HL-60 (cell line): ENCODE data around the gene HPCAL4.

Experiments
- DNase-seq, 2 experiments: peaks; one replicate each; pipeline ENCODE4 v3.0.0-alpha.2; 2010 to 2020; ENCODE audit warnings: low read depth in 1 of 2, low spot score in 1 of 2
- H3K27ac ChIP-seq: fragments of 250-450 bp; sonication (Bioruptor Pico); replicated peaks from 2 replicates; pipeline ENCODE4 v1.5.1; 2020; ENCODE audit warnings: mild to moderate bottlenecking, moderate library complexity
- H3K27me3 ChIP-seq: fragments of 250-450 bp; sonication (Bioruptor Pico); 2 replicates; pipeline ENCODE4 v1.5.1; 2021; ENCODE audit warnings: mild to moderate bottlenecking, moderate library complexity; ENCODE audit not compliant: insufficient read depth, poor library complexity, severe bottlenecking
- H3K4me3 ChIP-seq: replicated peaks from 2 replicates; pipeline ENCODE4 v1.5.1; 2011; ENCODE audit warnings: mild to moderate bottlenecking, control low read depth, low read length; ENCODE audit not compliant: insufficient read depth
- CTCF ChIP-seq: IDR thresholded peaks from one replicate; pipeline ENCODE4 v1.5.1; 2011; ENCODE audit warnings: low read length, control low read depth, inconsistent platforms; ENCODE audit not compliant: insufficient read depth
- GABPA ChIP-seq: IDR thresholded peaks from 2 replicates; pipeline ENCODE4 v1.6.1; 2012; ENCODE audit warnings: low read depth
- POLR2AphosphoS5 ChIP-seq: IDR thresholded peaks from 2 replicates; pipeline ENCODE4 v1.6.1; 2012; ENCODE audit warnings: low read depth
- REST ChIP-seq: IDR thresholded peaks from 2 replicates; pipeline ENCODE4 v1.6.1; 2012; ENCODE audit warnings: low read depth; ENCODE audit not compliant: insufficient replicate concordance
- SPI1 ChIP-seq: IDR thresholded peaks from 2 replicates; pipeline ENCODE4 v1.6.1; 2012; ENCODE audit warnings: low read depth, mild to moderate bottlenecking, borderline replicate concordance

The HPCAL4 gene

GRCh38 chr1:39729030-39729429, 37.8 kb upstream of the HPCAL4 start:
- no peak for DNase-seq
- peaks cover 57% of the 10 kb centered on the region for H3K27me3 ChIP-seq
- no peak overlapping the region for H3K4me3 ChIP-seq
- H3K27ac ChIP-seq = no peak overlapping the region
- TF ChIP-seq CTCF = no peak
- TF ChIP-seq GABPA = no peak
- TF ChIP-seq SPI1 = no peak
- no peak for TF ChIP-seq POLR2AphosphoS5
- no peak for TF ChIP-seq REST

GRCh38 chr1:39727932-39728317, 36.7 kb upstream of the HPCAL4 start:
- Histone ChIP-seq H3K27me3 (peaks cover 58% of the 10 kb centered on the region), H3K27ac (no peak overlapping the region), H3K4me3 (no peak overlapping the region)
- no peak for DNase-seq
- TF ChIP-seq POLR2AphosphoS5 (no peak), CTCF (no peak), GABPA (no peak), REST (no peak), SPI1 (no peak)

GRCh38 chr1:39727221-39727931, 36.1 kb upstream of the HPCAL4 start:
- no peak for DNase-seq
- no peak overlapping the region for H3K4me3 ChIP-seq
- no peak overlapping the region for H3K27ac ChIP-seq
- TF ChIP-seq REST (no peak), POLR2AphosphoS5 (no peak), GABPA (no peak), SPI1 (no peak), CTCF (no peak)
- peaks cover 58% of the 10 kb centered on the region for H3K27me3 ChIP-seq
